ENCODE results near the gene BANK1. TPM values are rescaled to one million over a fixed set of nuclear protein-coding genes. Genes with fewer than 3 reads are reported as not detected.

Gene BANK1
- total and polyA plus RNA-seq, 2 of the 8 experiments (the other 6 are each of a cell fraction or from before 2014, with no cell fraction given): 0.59 to 0.93 TPM

- H3K9ac ChIP-seq (replicated peaks in 1 of 4; ENCODE audit: extremely low read depth in 1 of 4, low read depth in 3 of 4, low read length in 3 of 4): no peak overlapping the region
- FAIRE-seq: no peak
- H2AFZ ChIP-seq (ENCODE audit: low read length): no peak overlapping the region
Observed at GRCh38 chr4:102103368-102103767, 312.8 kb downstream of the BANK1 start.

More at GRCh38 chr4:102103368-102103767, 312.8 kb downstream of the BANK1 start:
- Histone ChIP-seq H3K9me3 (ENCODE audit: insufficient read depth in 2 of 2, low read depth in 1 of 2, low read length in 1 of 2) (peaks cover 4 to 14% of the 10 kb centered on the region in 2 experiments; a peak in 2 of 4 replicates), H3K27ac (ENCODE audit: low read depth, low read length) (no peak overlapping the region), H2BK12ac (ENCODE audit: low read depth, low read length) (no peak overlapping the region), H2BK120ac (replicated peaks; ENCODE audit: low read depth, low read length) (no peak overlapping the region), H3K79me1 (ENCODE audit: low read depth, low read length) (no peaks in the 10 kb centered on the region), H3K36me3 (ENCODE audit: control insufficient read depth in 2 of 4, insufficient read depth in 4 of 4, low read length in 3 of 4) (no peaks in the 10 kb centered on the region; a peak in 1 of 8 replicates), H3K27me3 (replicated peaks in 1 of 4; ENCODE audit: control insufficient read depth in 3 of 4, extremely low read depth in 1 of 4, insufficient read depth in 3 of 4, low read length in 3 of 4) (no peaks in the 10 kb centered on the region), H2BK20ac (ENCODE audit: low read length) (no peak overlapping the region), H2BK5ac (ENCODE audit: low read depth, low read length) (no peak overlapping the region), H3K79me2 (ENCODE audit: control insufficient read depth in 1 of 2, insufficient read depth in 2 of 2, low read length in 2 of 2) (no peaks in the 10 kb centered on the region), H2BK15ac (ENCODE audit: low read length) (no peak overlapping the region), H3K4ac (replicated peaks; ENCODE audit: insufficient read length, low read depth, low read length) (no peak overlapping the region), H4K8ac (ENCODE audit: extremely low read depth, insufficient read depth, low read length) (no peak overlapping the region), H3K4me3 (ENCODE audit: extremely low read depth in 1 of 4, insufficient read depth in 2 of 4, low read depth in 3 of 4, low read length in 4 of 4) (no peak overlapping the region), H3K23me2 (ENCODE audit: low read depth, low read length) (no peaks in the 10 kb centered on the region), H3K4me1 (replicated peaks in 1 of 4; ENCODE audit: control insufficient read depth in 3 of 4, insufficient read depth in 4 of 4, low read length in 3 of 4) (no peaks in the 10 kb centered on the region), H3K14ac (ENCODE audit: insufficient read length) (no peak overlapping the region), H3K23ac (ENCODE audit: insufficient read length) (no peak overlapping the region), H4K5ac (ENCODE audit: insufficient read length, low read depth, low read length) (no peak overlapping the region), H3K4me2 (ENCODE audit: insufficient read depth in 1 of 2, low read depth in 2 of 2, low read length in 2 of 2) (no peak overlapping the region), H4K91ac (replicated peaks; ENCODE audit: insufficient read length, low read length) (no peak overlapping the region), H3K18ac (ENCODE audit: extremely low read depth, low read length) (no peak overlapping the region), H4K20me1 (replicated peaks in 1 of 2; ENCODE audit: control insufficient read depth in 1 of 2, insufficient read depth in 2 of 2, low read length in 2 of 2) (no peaks in the 10 kb centered on the region), H2AK5ac (ENCODE audit: low read depth, low read length) (no peak overlapping the region), H3K56ac (replicated peaks; ENCODE audit: insufficient read length, low read depth, low read length) (no peak overlapping the region)
- ChIA-PET POLR2A (ENCODE audit: partially characterized antibody) (no interaction called here), CTCF (ENCODE audit: partially characterized antibody) (no interaction called here)
- 64% methylated on average over 3 of the region's 3 CpGs; no CpG with 5 or more reads in 1 of the 2 experiments for WGBS, 2 experiments (ENCODE audit: extremely low coverage in 1 of 2, insufficient coverage in 1 of 2, insufficient read length in 1 of 2, insufficient replicate concordance in 2 of 2, low coverage in 1 of 2, low lambda C conversion rate in 2 of 2, missing lambda C conversion rate in 1 of 2)
- no peak for TF ChIP-seq NANOG (IDR thresholded peaks at IDR 0.05; ENCODE audit: insufficient read depth, low read depth, low read length, poor library complexity, severe bottlenecking)
- TF ChIP-seq PHF8 (conservative IDR thresholded peaks at IDR 0.05; ENCODE audit: low read depth, low read length): no peak
- TF ChIP-seq BACH1 (IDR thresholded peaks at IDR 0.05; ENCODE audit: low read length): no peak
- no peak for TF ChIP-seq GTF2F1 (IDR thresholded peaks at IDR 0.05; ENCODE audit: borderline replicate concordance, low read depth, low read length)
- no peak for TF ChIP-seq BCL11A (IDR thresholded peaks at IDR 0.05; ENCODE audit: low read depth in 2 of 2, low read length in 2 of 2)
- TF ChIP-seq CEBPB (IDR thresholded peaks at IDR 0.05; ENCODE audit: low read depth, low read length): no peak
- no peak for TF ChIP-seq NRF1 (IDR thresholded peaks at IDR 0.05; ENCODE audit: low read depth, low read length)
- TF ChIP-seq TEAD4 (IDR thresholded peaks at IDR 0.05; ENCODE audit: low read depth, low read length): no peak
- no peak for TF ChIP-seq HDAC2 (IDR thresholded peaks at IDR 0.05; ENCODE audit: borderline replicate concordance in 1 of 2, low read depth in 2 of 2, low read length in 2 of 2)
- TF ChIP-seq RAD21 (IDR thresholded peaks at IDR 0.05 in 1 of 2, conservative IDR thresholded peaks at IDR 0.05 in 1 of 2; ENCODE audit: low read depth in 2 of 2, low read length in 2 of 2): no peak
- TF ChIP-seq SRF (IDR thresholded peaks at IDR 0.05; ENCODE audit: low read depth, low read length): no peak
- no peak for TF ChIP-seq RXRA (IDR thresholded peaks at IDR 0.05; ENCODE audit: insufficient read depth, low read depth, low read length)
- TF ChIP-seq CHD2 (IDR thresholded peaks at IDR 0.05; ENCODE audit: low read length): no peak
- no peak for TF ChIP-seq CTBP2 (IDR thresholded peaks at IDR 0.05; ENCODE audit: borderline replicate concordance, insufficient read depth, insufficient read length, low read length)
- DNase-seq (ENCODE audit: low read depth in 1 of 2, low spot score in 2 of 2): no peak
